COLO668 (cell line): ENCODE data around the gene HSFX3.
"Not testable (repeated sequence)": the region's sequence is repeated elsewhere in the genome, so short reads cannot be mapped to it uniquely, and the experiment has no call there.

Experiments
- DNase-seq: peaks from one replicate; lab custom pipeline; 2025; ENCODE audit not compliant: unreplicated experiment; lab: John Stamatoyannopoulos, UW

Gene HSFX3

DNA sequence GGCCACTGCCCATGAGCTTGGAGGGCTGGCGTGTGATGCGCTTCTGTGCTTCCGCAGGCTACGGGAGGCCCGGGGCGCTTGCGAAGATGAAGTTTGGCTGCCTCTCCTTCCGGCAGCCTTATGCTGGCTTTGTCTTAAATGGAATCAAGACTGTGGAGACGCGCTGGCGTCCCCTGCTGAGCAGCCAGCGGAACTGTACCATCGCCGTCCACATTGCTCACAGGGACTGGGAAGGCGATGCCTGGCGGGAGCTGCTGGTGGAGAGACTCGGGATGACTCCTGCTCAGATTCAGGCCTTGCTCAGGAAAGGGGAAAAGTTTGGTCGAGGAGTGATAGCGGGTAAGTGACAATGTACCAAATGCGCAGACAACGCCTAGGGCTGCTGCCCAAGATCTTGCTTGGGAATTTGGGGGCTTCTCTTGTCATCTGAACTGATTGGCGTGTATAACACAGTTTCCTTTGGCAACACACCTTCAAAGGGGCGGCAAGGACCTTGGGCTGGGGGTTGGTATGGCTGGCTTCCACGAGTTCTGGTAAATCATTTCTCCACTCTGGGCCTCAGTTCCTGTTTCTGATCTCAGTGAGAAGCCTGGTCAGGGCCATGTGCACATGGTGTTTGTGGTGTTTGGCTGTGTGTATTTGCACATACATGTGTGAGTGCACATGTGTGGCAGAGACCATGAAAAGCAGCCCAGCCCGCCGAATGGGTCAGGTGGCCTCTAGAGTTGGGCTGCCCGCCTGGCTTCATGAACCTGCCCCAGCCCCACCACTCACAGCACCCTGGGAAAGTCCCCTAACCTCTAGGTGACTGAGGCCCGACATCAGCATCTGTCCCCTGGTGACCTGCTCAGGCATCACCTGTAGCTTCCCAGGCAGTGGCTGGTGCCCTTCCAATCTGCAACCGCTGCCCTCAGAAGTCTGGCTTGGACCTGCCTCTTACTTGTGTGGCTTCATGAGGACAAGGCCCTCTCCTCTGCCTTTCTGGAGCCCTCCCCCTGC, 3.9 kb downstream of the HSFX3 start:
- DNase-seq = not testable (repeated sequence)

DNA sequence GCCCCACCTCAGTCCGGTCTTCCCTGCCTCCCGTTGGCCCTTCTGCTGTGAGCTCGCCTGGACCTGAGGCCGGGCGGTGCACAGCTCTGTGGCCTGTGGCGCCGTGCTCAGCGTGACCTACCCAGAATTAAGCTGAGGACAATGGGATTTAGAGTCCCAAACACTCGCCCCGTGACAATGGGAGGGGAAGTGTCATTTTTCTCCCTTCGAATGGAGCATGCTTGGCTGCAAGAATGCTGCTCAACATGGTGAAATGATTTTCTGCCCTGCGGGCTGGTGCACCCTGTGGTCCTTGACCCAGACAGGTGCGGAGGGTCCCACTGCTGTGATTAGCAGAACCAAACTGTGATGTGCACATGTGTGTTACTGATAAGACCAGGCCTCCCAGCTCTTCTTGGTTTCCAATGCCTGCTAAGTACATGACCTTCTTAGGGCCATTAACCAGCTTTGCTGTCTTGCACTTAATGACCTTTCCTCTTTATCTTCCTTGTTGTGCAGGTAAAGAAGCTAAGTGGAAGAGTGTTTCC, 8.1 kb downstream of the HSFX3 start:
- DNase-seq = no peak

DNA sequence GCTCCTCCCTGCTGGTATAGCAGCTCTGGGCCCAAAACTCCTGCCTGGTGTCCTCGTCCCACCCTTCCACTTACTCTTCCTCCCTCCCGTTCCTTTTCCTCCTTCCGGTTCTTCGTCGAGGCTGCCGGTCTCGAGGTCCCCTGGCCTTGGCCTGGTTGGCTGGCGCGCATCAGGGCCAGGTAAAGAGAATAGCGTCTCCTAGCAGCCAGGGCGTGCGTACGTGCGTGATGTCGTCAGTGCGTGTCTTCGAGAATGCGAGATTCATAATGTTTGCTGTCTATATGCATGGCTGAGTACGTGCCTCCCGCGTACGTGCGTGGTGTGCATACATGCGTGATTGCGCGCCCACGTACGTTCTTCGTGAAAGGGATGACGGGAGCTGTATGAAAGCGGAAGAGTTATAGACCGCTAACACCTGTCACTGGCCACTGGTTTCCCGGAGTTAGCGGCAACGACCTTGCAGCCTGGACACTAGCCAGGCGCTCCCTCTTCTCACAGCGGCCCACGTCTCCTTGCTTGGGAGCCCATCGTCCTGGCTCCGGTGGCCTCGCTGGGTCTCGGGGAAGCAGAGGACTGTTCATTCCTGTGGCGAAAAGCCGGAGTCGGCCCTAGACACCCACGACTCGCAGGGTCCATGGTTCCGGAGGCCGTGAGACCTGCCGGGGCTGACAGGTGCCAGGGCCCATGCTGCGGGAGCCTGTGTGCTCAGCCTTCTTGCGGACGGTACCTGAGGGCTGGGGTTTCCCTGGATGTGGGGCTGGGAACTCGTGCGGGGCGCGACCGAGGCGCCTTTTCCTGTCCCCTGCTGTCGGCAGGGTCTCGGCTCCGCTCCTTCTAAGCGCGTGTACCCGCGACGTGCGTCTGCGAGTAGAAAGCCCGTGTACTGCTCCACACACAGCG, 8.9 kb downstream of the HSFX3 start, which contains the start of gene EOLA1:
EOLA1 (plus strand) TSS at position 392 of the 900 bp plus-strand sequence. CDS start 4,619 bp downstream, outside the sequence.
- DNase-seq = peak; percentile 98

DNA sequence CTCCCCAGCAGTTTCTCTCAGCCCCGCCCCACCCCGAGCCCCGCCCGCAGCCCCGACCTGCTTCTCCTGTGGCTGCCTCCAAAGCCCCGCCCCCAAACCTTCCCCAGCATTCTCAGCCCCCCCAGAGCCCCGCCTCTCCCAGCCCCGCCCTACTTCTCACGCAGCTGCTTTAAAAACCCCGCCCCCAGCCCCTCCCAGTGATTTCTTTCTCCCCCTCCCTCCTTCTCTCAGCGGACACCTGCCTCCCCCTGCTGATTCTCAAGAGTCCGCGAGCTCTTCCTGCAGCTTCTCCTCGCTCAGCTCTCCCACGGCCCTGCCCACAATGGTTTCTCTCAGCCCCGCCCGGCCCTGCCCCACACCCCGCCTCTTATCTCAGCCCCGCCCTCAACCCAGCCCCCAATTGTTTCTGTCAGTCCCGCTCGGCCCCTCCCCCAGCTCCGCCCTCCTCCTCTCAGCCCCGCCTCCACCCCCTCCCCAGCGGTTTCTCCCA, 9.5 kb downstream of the HSFX3 start:
- peak; percentile 95 for DNase-seq

DNA sequence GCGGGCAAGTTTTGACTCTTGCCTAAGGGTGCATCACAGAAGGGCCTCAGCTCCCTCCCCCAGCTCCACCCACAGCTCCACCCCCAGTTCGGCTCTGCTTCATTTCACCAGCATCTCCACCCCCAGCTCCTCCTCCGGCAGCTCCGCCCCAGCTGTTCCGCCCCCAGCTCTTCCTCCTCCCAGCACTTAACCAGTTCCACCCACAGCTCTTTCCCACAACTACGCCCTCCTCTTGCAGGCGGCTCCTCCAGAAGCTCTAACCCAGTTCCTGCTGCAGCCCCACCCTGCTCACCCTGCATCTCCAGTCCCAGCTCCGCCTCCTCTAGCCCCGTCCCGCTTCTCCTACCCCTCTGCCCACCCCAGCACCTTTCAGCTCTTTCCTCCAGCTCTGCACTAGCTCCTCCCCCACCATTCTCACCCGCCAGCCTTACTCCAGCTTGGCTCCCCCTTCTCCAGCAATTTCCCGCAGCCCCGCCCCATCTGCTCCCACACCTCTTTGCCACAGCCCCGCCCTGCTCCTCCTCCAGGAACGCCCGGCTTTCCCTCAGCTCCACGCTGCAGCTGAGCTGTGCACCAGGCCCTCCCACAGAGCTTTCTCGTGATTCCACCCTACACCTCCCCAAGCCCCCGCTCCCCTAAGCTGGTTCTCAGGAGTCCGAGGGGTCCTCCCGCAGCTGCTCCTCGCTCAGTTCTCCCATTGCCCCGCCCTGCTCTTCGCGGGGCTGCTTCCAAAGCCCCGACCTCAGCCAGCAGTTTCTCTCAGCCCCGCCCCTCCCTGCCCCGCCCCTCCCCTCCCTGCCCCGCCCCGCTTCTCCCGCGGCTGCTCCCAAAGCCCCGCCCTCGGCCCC, 10.2 kb downstream of the HSFX3 start:
- peak; percentile 79 for DNase-seq

DNA sequence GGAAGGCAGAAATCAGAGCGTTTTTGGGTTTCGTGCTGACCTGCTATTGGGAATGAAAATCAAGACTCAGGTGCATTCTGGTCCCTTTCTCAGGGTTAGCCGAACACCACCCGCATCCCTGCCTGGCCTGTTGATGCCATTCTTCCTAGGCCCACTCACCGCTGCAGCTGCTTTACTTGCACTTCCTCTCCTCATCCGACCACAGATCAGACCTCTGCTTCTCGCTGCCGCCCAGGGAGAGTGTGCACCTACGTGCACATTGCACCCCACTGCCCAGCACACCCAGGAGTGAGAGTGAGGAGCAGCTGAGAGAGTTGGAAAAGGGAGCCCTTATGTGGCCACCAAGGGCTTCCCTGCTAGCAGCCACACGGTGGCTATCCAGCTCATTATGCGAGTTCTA, 12.2 kb downstream of the HSFX3 start:
- DNase-seq = not testable (repeated sequence)

DNA sequence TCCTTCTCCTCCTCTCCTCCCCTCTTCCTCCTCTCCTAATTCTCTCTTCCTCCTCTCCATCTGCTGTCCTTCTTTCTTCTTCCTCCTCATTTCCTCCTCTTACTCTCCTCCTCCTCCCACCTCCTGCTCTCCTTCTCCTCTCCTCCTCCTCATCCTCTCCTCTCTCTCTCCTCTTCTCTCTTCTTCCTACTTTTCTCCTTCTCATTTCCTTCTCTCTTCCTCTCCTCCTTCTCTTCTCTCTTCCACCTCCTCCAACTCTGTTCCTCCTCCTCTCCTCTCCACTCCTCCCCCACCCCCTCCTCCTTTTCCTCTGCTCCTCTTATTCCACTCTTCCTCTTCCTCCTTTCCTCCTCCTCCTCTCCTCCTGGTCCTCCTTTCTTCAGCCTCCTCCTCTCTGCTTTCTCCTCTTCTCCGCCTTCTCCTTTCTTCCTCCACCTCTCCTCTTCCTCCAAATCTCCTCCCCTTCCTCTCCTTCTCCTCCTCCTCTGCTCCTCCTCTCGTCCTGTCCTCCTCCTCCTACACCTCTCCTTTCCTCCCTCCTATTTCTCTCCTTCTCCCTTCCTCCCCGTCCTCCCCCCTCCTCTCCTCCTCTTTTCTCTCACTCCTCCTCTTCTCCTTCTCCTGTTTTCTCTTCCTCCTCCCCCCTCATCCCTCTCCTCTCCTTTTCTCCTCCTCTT, 14.7 kb downstream of the HSFX3 start:
- DNase-seq = not testable (repeated sequence)

DNA sequence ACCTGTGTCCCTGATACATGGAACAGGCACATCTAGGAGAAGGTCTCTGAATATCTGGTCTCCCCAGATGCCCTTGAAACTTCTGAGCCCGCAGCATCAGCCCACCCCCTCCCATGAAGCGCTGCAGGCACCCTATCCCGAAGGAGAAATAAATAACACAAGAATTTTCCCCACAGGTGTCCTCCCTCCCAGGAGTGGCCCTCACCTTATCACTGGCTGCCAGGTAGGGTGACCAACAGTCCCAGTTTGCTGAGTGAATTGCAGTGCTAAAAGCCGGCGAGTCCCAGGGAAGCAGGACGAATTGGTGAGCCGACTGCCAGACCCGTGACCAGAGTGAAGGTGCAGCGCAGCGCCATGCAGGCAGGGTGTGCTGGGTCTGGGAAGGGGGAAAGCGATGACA, 15.7 kb downstream of the HSFX3 start:
- DNase-seq = not testable (repeated sequence)

DNA sequence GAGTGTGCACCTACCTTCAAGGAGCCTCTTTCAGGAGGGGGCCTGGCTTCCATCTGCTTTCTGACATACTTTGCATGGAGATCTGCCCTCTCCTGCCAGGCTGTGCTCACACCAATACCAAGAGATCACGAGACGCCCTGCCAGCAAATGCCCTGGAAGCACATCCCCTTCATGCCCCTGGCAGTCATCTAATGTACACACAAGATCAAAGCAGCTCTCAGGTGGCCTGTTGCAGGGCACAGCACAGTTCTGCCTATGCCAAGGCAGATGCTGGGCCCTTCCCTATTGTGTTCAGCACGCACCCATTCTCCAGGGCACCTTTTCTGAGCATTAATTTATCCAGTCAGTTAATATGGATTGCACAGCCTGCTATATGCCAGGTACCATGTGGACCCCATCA, 16.9 kb downstream of the HSFX3 start:
- DNase-seq = not testable (repeated sequence)

DNA sequence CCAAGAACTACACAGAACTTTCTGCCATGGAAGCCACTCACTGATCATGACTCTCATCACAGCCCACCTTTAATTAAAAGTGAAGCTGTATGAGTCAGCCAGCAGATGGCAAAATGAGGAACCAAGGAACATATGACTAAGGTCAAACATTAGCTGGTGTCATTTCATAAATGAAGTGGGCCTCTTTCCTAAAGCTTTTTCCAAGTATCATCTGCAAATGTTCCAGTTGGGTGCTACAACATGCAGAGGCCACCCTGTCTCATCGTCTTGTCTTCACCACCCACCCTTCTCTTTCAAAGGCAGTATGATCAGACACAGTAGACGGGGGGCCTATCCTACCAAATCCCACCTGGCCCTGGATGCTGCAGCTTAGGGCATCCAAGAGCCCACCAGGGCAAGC, 18.1 kb downstream of the HSFX3 start:
- DNase-seq = no peak

DNA sequence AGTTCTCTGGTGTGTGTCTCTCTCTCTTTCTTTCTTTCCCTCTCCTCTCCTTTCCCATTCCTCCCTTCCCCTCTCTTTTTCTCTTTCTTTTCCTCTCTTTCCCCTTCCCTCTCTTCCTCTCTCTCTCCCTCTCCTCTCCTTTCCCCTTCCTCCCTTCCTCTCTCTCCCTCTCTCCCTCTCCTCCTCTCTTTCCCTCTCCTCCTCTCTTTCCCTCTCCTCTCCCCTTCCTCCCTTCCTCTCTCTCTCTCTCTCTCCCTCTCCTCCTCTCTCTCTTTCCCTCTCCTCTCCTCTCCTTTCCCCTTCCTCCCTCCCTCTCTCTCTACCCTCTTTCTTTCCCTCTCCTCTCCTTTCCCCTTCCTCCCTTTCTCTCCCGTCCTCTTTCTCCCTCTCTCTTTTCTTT, 21.3 kb downstream of the HSFX3 start:
- DNase-seq = no peak

DNA sequence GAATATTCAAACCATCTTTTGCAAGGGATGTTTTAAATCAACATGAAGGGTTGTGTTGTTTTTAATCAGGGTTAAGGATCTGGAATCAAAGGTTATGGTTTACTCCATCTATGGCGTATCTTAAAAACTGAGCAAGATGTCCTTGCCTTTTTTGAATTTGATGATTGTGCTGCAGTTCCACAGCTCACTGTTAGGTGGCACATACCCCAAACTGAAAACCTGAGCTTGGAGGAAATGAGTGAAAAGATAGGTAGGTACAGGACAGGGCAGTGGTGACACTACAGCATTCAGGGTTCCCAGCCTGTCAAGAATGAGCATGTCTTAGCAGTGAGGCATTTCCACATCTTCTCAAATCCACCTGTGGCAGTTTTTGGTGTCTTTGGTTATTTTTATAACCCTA, 22.0 kb downstream of the HSFX3 start:
- peak; percentile 7 for DNase-seq

DNA sequence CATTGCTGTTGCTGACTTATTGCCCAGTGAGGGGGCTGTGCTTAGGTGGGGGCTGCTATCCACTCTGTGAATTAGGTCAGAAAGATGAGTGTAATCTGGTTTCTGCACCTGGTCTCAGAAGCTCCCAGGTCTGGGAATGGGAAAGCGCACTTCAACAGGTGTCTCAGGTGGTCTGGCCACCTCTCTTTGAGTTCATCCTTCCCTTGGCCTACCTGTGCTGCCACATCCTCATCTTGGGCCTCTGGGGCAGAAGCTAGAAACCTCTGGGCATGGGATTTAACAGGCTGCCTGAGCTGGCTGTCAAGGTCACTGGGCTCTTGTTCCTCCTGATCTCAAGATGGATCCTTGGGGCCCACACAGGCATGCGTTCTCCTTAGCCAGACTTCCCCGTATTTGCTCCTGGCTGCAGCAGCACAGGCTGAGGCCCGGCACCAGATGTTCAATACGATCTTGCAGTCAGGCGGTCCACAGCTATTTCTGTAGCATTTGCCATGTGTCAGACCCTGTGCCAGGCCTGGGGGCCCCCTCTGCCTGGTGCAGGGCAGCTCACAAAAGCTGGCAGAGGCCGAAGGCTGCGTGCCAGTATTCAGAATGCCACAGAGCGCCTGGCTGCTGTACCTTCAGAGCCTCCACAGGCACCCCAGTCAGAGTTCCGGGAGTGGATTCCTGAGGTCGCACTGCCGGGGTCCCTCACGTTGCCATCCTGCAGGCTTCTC, 23.2 kb downstream of the HSFX3 start:
- DNase-seq = not testable (repeated sequence)

DNA sequence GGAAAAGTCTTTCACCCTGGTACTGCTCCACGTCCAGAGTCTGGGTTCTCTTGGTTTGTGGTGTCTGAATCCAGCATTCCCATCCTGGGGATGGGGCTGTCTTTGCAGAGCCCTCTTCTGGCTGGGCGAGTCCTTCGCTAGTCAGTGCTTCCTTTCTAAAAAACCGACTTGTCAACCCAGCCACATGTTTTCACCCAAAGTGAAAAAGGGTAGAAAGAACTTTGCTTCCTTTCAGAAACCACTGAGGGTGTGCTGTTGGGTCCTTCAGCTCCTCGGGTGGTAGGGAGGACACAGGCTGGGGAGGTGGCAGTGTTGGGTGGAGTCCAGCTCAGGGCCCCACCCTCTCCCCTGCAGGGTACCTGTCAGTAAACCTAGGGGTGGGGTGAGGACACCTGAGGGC, 23.8 kb downstream of the HSFX3 start:
- DNase-seq = not testable (repeated sequence)

DNA sequence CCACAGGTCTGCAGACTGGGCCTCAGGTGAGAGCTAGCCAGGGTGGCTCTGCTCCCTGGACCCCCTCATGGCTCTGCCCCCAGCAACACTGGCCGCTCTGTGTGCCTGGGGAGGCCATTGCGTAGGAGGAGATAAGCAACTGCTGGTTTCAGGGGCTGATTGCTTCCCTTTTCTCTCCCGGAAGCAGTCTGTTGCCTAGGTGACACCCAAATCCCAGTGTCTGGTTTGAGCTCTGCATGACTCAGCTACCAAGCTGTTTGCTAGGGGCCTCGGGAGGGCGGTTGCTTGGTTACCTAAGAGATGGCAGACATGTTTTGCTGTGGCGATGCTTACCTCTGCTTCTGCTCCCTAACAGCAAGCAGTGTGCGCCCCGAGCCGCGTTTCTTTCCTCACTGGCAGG, 24.3 kb downstream of the HSFX3 start:
- DNase-seq = peak; percentile 39

DNA sequence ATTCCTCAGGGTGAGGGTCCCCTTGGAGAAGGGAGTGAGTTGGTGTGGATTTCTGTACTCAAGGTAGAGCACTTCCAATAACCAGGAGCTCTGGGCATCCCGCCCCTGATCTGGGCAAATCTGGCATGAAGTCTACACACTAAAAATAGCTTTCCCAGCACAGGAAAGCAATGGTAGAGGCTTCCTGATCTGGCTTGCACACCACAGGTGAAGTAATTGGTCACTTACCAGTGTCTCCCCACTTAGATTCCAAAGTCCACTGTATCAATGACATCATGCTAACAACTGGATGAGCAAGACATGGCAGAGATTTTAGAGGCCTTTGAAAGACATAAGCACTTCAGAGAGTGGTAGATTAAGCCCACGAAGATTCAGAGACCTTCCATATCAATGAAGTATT, 26.8 kb downstream of the HSFX3 start:
- peak; percentile 11 for DNase-seq

DNA sequence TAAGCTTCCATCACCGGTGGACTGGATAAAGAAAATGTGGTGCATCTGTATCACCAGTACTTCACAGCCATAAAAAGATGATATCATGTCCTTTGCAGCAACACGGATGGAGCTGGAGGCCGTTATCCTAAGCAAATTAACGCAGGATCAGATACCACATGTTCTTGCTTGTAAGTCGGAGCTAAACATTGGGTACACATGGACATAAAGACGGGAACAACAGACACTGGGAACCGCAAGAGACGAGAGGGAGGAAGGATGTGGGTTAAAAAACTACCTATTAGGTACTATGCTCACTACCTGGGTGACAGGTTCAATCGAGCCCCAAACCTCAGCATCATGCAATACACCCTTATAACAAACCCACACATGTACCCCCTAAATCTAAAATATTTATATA, 28.3 kb downstream of the HSFX3 start:
- DNase-seq = no peak

DNA sequence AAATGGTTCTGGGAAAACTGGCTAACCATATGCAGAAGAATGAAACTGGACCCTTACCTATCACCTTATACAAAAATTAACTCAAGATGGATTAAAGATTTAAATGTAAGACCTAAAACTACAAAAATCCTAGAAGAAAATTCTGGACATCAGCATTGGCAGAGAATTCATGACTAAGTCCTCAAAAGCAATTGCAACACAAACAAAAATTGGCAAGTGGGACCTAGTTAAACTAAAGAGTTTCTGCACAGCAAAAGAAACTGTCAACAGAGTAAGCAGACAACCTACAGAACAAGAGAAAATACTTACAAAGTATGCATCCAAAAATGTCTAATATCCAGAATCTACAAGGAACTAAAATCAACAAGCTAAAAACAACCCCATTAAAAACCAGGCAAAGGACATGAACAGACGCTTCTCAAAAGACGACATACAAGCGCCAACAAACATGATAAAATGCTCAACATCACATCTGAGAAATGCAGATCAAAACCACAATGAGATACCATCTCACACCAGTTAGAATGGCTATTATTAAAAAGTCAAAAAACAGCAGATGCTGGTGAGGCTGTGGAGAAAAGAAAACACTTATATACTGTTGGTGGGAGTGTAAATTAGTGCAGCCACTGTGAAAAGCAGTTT, 29.0 kb downstream of the HSFX3 start:
- DNase-seq = not testable (repeated sequence)
